NCI-H345 (cell line): ENCODE data around the gene TRAF6.
"Not testable (repeated sequence)": the region's sequence is repeated elsewhere in the genome, so short reads cannot be mapped to it uniquely, and the experiment has no call there.

ENCODE experiments used
- DNase-seq: peaks from one replicate; lab custom pipeline; 2025; lab: John Stamatoyannopoulos, UW

TRAF6 gene, protein sequence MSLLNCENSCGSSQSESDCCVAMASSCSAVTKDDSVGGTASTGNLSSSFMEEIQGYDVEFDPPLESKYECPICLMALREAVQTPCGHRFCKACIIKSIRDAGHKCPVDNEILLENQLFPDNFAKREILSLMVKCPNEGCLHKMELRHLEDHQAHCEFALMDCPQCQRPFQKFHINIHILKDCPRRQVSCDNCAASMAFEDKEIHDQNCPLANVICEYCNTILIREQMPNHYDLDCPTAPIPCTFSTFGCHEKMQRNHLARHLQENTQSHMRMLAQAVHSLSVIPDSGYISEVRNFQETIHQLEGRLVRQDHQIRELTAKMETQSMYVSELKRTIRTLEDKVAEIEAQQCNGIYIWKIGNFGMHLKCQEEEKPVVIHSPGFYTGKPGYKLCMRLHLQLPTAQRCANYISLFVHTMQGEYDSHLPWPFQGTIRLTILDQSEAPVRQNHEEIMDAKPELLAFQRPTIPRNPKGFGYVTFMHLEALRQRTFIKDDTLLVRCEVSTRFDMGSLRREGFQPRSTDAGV

DNA sequence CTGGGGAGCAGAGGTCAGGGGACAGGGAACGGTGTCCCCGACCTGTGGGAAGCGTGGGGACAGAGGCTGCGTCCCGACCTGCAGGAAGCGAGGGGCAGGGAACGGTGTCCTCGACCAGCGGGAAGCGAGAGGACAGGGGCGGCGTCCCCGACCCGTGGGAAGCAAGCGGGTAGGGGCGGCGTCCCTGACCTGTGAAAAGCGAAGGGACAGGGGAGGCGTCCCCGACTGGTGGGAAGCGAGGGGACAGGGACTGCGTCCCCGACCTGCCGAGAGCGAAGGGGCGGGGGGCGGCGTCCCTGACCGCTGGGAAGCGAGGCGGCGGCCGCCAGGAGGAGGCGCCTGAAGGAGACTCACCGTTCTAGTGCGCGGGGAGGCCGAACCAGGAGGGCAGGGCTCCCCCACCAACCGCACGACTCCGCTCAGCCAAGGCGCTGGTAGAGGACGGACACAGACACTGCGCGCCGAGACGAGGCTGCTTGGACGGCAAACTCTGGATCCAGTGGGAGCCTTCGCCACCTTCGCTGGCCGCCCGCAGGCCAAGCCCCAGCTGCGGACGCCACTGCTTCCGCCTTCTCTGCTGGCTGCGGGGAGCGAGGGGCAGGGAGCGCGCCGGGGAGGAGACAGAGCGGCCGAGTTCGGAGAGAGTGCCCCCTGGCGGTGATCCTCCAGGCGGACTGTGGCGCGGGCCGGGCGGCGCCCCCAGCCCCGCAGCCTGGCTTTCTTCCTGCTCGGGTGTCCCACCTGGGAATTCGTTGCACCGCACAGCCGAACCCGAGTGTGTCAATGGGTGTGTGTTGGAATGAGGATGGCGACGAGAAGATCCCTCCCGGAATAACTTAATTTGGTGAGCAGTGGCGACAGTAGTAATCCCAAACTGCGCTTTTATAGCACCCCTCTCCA lies at the start of gene TRAF6:
Gene TRAF6, minus strand, starts transcription at position 579 of the 900 bp plus-strand sequence. CDS start 8,757 bp downstream, outside the sequence.
- DNase-seq, result peak; percentile 88

DNA sequence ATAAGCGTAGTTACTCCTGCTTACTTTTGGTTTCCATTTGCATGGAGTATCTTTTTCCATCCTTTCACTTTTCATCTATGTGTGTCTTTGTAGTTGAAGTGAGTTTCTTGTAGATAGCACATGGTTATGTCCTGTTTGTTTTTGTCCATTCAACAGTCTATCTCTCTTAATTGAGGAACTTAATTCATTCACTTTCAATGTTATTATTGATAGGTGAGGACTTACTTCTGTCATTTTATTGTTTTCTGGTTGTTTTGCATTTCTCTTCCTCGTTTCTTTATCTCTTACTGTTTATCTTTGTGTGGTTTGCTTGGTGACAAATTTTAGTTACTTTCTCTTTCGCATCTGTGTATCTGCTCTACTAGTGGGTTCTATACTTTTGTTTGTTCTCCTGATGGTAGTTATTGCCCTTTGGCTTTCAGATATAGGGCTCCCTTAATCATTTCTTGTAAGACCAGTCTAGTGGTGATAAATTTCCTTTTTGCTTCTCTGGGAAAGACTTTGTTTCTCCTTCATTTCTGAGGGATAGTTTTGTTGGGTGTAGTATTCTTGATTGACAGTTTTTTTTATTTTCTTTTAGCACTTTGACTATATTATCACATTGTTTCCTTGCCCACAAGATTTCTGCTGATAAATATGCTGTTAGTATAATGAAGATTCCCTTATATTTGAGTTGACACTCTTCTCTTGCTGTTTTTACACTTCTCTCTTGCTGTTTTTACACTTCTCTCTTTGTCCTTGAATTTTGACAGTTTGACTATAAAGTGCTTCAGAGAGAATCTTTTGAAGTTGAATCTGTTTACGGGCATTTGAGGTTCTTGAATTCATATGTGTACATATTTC lies 48.7 kb upstream of the TRAF6 start:
- DNase-seq, result no peak

DNA sequence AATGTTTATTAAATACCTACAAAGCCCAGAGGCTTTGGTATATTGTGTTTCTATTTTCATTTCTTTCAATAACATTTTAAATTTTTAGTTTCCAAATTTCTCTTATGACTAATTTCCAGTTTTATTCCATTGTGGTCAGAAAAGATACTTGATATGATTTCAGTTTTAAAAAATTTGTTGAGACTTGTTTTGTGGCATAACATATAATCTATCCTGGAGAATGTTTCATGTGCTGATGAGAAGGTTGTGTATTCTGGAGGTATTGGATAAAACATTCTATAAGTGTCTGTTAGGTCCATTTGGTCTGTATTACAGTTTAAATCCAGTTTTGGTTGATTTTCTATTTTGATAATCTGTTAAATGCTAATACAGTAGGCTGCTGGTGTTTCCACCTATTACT lies 47.9 kb upstream of the TRAF6 start:
- DNase-seq, result no peak

DNA sequence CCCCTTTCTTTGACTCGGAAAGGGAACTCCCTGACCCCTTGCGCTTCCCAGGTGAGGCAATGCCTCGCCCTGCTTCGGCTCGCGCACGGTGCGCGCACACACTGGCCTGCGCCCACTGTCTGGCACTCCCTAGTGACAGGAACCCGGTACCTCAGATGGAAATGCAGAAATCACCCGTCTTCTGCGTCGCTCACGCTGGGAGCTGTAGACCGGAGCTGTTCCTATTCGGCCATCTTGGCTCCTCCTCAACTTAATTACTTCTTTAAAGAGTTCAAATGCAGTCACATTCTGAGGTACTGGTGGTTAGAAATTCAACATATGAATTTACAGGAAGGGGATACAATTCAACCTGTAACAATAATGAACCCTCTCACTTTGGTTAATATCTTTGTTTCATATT lies 47.3 kb upstream of the TRAF6 start:
- not testable (repeated sequence) for DNase-seq

DNA sequence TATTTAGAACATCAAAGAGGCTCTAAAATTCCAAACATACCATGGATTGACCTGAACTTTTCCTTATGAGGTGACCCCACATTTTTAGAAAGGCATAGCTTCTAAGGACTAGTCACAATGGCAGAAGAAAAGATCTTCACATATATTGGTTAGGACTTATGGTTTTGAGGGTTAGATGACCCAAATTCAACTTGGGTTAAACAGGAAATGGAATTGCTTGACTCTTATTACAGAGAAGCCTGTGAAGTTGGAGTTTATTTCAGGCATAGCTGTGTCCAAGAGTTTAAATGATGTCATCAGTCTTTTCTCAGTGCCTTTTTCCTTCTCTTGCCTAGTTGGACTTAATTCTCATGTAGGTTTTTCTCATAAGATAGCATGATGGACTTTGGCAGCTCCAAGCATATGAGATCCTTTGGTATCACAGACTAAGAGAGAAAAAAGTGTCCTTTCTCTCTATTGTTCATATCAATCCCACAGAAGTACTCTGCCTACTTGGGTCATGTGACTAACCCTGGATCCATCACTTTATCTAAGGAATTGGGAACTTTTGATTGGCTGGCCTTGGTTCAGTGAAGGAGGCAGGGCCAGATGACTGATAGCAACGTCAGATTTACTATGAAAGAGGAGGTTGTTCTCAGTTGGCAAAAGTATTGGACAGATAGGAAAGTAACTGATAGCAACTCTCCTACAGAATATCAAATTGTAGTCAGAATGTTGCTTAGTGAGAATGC lies 40.5 kb upstream of the TRAF6 start:
- no peak for DNase-seq

DNA sequence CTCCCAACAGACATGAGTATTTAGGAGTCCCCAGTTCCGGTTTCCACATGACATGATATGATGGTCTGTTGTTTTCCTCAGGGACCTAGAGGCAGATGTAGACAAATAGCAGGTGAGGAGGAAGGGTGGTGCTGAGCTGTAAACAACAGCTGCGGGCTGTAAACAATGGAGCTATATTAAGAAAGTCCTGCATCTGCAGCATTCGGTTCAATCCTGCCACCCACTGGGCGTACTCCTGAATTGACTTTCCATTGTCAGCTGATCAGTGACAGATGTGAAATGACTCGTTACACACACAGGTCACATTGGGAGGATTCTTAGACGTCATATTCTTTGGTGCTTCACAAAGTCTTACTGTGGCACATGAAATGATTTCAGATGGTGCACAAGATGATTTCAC lies 30.9 kb upstream of the TRAF6 start:
- peak; percentile 86 for DNase-seq

DNA sequence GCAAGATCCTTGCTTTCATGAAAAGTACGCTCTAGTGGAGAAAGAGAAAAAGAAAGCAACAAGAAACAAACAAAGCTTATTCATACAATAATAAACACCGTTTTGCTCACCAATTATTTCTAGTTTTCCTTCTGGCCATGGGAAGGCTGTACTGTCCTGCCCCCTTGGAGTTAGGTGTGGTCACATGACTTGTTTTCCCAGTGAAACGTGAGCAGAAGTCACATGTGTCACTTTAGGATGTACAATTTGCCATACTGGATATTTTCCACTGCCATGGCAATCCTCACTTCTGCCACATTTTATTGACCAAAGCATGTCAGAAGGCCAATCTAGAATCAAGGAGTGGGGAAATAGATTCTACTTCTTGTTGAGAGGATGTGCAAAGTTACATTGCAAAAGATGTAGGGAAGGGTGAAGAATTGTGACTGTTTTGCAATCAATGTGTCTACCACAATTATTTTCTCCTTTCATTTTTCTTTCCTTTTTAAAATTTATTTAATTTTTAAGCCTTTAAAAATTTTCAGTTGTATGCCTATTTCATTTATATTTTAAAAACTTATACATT lies 24.3 kb upstream of the TRAF6 start:
- DNase-seq, result no peak

DNA sequence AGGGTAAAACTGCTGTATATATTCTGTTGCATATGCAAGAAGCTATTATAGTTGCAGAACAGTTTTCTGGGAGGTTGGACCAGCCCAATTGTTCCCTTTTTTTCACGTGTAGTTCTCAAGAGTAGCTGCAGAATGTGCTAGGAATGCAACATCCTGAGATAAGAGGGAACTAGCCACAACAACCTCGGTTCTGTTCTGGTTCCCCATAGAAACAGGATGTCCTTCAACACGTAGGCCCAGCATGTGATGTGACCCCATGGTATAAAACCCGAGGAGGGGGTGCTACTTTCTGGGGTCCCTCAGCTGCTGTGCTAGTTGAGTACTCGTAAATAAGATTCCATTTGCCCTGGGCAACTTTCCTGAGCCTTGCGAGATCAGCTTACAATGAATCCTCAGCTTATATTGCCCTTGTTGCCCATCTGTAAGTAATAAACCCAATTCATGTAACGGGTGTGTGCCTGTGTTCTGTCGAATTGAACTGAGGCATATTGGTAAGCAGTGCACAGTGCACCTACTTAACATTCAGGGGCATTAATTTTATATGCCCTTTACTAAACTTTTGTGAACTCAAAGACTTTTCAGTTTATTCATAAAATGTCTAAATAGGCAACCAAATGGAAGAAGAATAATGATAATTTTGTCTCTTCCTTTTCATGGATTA lies 23.0 kb upstream of the TRAF6 start:
- no peak for DNase-seq

DNA sequence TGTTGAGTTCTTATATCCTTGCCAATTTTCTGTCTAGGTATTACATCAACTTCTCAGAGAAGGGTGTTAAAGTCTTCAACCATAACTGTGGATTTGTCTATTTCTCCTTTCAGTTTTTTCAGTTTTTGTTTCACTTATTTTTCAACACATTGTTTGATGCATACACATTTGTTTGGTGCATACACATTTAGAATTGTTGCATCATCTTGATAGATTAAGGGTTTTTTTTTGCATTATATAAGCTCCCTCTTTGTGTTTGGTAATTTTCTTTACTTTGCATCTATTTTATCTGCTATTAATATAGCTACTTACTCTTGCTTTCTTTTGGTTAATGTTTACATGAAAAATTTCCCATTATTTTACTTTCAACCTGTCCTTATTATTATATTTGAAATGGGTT lies 20.8 kb upstream of the TRAF6 start:
- DNase-seq, result no peak

DNA sequence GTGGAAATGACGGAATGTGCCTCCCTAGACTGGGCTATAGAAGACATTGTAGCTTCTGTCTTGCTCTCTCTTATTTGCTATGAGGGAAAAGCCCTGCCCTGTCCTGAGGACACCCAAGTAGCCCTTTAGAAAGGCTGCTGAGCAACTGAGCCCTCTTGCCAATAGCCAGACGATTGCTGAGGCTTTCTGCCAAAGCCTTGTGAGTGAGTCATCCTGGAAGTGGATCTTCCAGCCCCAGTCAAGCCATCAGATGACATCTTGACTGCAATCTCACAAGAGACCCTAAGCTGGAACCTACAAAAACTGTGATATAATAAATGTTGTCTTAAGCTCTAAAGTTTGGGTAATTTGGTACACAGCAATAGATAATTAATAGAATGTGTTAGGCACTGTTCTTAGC lies 3.9 kb upstream of the TRAF6 start:
- DNase-seq, result no peak

DNA sequence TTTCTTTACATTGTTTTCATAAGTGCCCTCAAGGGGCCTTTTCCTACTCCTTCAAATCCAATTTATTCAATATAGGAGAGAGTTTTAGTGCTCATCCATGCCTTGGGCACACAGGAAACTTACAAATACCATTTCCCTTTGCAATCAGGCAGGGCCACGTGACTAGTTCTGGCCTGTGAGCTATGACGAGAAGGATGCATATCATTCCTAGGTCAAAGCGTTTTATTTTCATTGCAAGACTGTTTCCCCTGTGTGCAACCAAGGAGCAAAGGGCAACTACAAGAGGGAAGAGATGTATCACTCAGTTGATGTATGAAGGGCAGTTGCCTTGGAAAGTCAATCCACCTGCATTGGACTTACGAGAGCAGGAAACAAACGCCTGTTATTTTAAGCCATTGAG lies 1.9 kb upstream of the TRAF6 start:
- no peak for DNase-seq

DNA sequence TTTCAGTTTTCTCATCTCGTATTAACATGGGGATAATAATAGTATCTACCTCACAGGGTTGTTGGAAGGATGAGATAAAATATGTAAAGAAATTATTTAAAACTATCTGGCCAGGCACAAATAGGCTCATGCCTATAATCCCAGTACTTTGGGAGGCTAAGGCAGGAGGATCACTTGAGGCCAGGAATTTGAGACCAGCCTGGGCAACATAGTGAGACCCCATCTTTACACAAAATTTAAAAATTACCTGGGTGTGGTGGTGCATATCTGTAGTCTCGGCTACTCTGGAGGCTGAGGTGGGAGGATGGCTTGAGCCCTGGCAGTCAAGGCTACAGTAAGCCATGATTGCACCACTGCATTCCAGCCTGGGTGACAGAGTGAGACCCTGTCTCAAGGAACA lies 990 bp upstream of the TRAF6 start:
- DNase-seq, result not testable (repeated sequence)

DNA sequence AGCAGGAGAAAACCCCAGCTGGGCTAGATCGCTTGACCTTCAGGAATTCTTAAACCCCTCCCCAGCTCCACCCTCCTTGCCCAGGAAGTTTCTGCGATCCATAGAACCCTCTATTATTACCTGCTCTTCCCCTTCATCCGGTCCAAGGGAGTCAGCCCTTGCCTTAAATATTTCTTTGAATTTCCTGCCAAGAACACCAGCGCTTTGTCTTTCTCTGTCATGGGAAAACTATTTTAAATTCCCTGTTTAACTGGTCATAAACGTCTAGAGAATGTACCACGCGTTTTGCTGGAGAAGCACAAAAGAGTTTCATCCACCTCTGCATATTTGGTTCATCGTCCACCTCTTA lies 496 bp upstream of the TRAF6 start:
- no peak for DNase-seq

DNA sequence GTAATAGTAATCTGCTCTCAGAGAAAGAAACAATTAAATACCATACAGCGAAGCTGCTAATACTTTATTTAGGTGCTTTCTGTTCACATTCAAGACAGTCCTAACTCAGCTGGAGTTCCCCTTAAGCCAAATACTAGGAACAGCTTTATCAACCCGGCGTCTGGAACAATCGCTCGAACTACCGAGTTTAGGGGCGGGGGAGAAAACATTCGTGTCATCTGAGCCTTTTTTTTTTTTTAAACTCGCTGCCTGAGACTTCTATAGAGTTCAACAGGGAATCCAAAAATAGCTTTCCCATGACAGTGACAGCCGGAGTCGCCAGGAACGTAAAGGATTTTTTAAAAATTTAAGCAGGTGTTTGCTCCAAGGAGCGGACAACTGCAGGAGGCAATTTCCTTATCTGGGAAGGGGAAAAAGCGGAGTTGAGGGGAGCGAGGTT lies 852 bp downstream of the TRAF6 start:
- DNase-seq, result peak; percentile 35

DNA sequence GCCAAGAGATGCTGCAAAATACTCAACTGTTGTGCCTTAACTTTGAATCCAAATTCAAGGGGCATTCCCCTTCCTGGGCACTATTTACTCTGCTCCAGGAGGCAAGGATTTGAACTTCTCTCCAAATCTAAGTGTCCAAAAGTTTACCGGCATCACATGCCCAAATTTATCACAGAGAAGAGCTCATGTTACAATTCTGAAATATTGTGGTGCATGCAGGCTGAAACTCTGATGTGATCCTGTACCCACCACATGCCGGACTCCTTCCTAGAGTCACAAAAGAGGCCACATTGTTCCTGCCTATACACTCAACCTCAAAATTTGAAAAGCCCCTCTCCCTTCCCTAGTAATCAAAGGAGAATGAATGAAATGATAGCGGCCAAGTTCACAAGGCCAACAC lies 1.3 kb downstream of the TRAF6 start:
- no peak for DNase-seq

DNA sequence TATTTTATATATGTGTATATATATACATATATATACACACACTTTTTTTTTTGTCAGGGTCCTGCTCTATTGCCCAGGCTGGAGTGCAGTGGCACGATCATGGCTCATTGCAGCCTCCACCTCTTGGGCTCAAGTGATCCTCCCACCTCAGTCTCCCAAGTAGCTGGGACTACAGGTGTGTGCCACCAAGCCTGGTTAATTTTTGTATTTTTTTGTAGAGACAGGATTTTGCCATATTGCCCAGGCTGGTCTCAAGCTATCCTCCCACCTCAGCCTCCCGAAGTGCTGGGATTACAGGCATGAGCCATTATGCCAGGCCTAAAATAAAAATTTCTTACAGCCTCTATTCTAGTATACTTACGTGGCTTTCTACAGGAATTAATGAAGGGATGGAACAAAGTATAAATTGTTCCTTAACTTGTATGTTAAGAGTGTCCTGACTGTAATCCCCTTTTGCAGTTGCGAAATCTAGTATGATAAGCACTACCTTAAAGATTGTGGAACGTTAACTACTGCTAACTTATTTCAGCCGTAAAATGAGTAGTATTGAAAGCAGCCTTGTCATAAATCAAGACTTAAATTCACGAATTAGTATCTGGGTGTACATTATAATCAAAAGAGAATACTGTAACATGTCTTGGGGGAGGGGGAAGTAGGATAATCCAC lies 2.1 kb downstream of the TRAF6 start:
- no peak for DNase-seq

DNA sequence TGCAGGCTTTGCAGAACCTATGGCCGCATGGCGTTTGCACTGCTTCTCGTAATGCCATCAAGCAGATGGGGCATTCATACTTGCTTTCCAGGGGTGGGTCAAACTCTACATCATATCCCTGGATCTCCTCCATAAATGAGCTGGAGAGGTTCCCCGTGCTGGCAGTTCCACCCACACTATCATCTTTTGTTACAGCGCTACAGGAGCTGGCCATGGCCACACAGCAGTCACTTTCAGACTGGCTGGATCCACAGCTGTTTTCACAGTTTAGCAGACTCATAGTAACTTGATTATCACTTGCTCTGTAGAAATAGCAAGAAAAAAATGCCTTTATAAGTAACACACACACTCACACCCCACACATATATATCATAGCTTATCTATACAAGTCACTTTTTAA lies 8.8 kb downstream of the TRAF6 start:
- DNase-seq, result no peak

DNA sequence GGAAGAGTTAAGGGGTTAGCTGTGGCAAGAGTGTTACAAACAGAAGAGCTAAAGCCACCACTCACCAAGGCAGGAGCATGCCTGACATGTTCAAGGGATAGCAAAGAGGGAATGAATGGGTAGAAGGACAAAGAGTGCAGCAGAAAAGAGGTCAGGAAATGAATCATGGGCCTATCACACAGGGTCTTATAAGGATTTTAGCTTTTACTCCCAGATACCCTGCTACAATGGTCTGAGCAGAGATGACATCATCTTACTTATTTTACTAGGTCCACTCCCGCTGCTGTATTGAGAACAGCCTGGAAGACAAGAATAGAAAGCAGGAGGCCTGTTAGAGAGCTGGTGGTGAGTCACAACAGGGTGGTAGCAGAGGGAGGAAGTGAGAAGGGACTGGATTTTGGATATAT lies 9.8 kb downstream of the TRAF6 start:
- DNase-seq, result no peak

DNA sequence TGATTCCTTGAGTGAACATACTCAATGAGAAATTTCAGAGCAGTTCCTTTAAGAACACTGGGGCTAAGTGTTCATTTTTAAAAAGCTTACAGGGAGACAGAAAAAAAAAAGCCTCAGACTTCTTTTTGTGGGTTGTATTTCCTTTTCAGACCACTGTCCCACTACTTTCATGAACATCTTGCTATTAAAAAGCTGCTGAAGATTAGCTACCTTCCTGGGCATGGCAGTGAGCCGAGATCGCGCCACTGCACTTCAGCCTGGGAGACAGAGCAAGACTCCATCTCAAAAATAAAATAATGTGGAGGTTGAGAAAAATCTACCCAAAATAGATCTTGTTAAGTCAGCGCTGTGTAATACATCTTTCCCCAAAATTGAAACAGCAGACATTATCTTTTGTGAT lies 10.8 kb downstream of the TRAF6 start:
- no peak for DNase-seq

DNA sequence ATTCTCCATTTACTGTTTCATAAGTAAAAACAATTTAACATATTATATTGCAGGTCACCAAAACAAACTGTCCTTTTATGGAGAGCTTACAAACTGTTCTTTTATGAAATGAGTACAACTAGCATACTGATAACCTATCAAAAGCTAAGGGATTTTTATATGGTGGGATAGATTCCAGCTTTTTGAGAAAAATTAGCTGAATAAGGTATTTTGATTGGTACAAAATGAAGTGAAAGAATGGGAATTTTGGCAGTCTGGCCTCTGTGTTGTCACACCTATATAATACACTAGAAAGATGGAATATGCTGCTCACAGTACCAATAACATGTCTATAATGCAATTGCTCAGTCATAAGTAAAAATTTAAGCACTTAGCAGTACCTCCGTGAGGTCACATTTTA lies 11.4 kb downstream of the TRAF6 start:
- no peak for DNase-seq
